K562 (cell line): ENCODE data around the gene PROKR1. TPM values are rescaled to one million over a fixed set of nuclear protein-coding genes. Genes with fewer than 3 reads are reported as not detected.

Source experiments
- ATAC-seq: fragments of 200-7000 bp; cut with Tn5 transposase; 3 replicates; pipeline ENCODE4 v1.9.1; 2020; ENCODE audit warnings: moderate library complexity
- BruUV-seq: library from RNA; stranded (reverse); fragments of 400-500 nt; replicated peaks from 2 replicates; lab custom pipeline; 2021; lab: Mats Ljungman, UMichigan
- CTCF ChIA-PET: fragments of 300-600 bp; formaldehyde crosslinking; extraction: SDS; loops from one replicate; lab custom pipeline; 2021; ENCODE audit warnings: low intra/inter-chr PET ratio; lab: Yijun Ruan, JAX
- POLR2A ChIA-PET: fragments of 300-600, 350-650 bp; sonication (Branson Sonifier 250); formaldehyde crosslinking; extraction: SDS; loops from one replicate; lab custom pipeline; 2021; ENCODE audit warnings: antibody characterized with exemption, inconsistent platforms; lab: Yijun Ruan, JAX
- DNase-seq, 4 experiments: peaks; one replicate each; pipeline versions ENCODE4 v3.0.0 to v3.0.0-alpha.2; 2011 to 2018; ENCODE audit warnings: low spot score in 3 of 4, mixed read lengths in 3 of 4; ENCODE audit errors: extremely low read depth in 1 of 4
- FAIRE-seq: peaks from 2 replicates; lab custom pipeline; 2011; peaks lifted over from hg19 to GRCh38; lab: Jason Lieb, UNC
- H2AFZ ChIP-seq: 2 replicates; pipeline ENCODE4 v1.6.0; 2011; ENCODE audit warnings: low read depth, low read length, control low read depth, inconsistent platforms
- H3K27ac ChIP-seq: fragments of 200-600 bp; 3 replicates; pipeline ENCODE4 v1.8.0; 2011; ENCODE audit warnings: low read depth, mild to moderate bottlenecking, control low read depth, inconsistent platforms, low read length, moderate library complexity, mixed read lengths; ENCODE audit errors: extremely low read depth
- H3K27me3 ChIP-seq, 2 experiments: fragments of 300-600 bp in 1 of 2; 2 replicates in 1 of 2; 3 replicates in 1 of 2; pipeline versions ENCODE4 v1.6.0 to v1.8.0; 2011; ENCODE audit warnings: inconsistent platforms in 2 of 2, low read length in 2 of 2, mild to moderate bottlenecking in 1 of 2, mixed read lengths in 1 of 2, moderate library complexity in 1 of 2; ENCODE audit not compliant: control insufficient read depth in 2 of 2, insufficient read depth in 2 of 2
- H3K36me3 ChIP-seq: fragments of 300-600 bp; 3 replicates; pipeline ENCODE4 v1.8.0; 2011; ENCODE audit warnings: mild to moderate bottlenecking, low read length, inconsistent platforms; ENCODE audit not compliant: control insufficient read depth, insufficient read depth
- H3K4me1 ChIP-seq, 2 experiments: fragments of 200-600 bp in 1 of 2; replicated peaks in 1 of 2; 2 replicates in 1 of 2; 3 replicates in 1 of 2; pipeline versions ENCODE4 v1.5.1 to v1.8.0; 2011; ENCODE audit warnings: inconsistent platforms in 2 of 2, low read length in 2 of 2, mild to moderate bottlenecking in 1 of 2, mixed read lengths in 1 of 2, moderate library complexity in 1 of 2; ENCODE audit not compliant: control insufficient read depth in 2 of 2, insufficient read depth in 2 of 2
- H3K4me2 ChIP-seq: 2 replicates; pipeline ENCODE4 v1.6.1; 2011; ENCODE audit warnings: low read length, control low read depth, inconsistent platforms, mixed read lengths; ENCODE audit not compliant: insufficient read depth
- H3K4me3 ChIP-seq: fragments of 200-600 bp; sonication (generic), shearing (Covaris generic); 2 replicates; pipeline ENCODE4 v1.5.1; 2016; ENCODE audit warnings: control low read depth, inconsistent platforms
- H3K79me2 ChIP-seq: fragments of 200-600 bp; 3 replicates; pipeline ENCODE4 v1.8.0; 2011; ENCODE audit warnings: low read length, inconsistent platforms; ENCODE audit not compliant: control insufficient read depth, insufficient read depth
- H3K9ac ChIP-seq, 2 experiments: 2 replicates each; pipeline versions ENCODE4 v1.6.0 to v1.6.1; 2011; ENCODE audit warnings: low read depth in 2 of 2, low read length in 2 of 2, control low read depth in 1 of 2, inconsistent platforms in 1 of 2, mild to moderate bottlenecking in 1 of 2, mixed read lengths in 1 of 2; ENCODE audit not compliant: insufficient read depth in 1 of 2
- H3K9me1 ChIP-seq: one replicate; pipeline ENCODE4 v1.6.0; 2011; ENCODE audit warnings: inconsistent platforms, mild to moderate bottlenecking, low read length, moderate library complexity; ENCODE audit not compliant: control insufficient read depth, insufficient read depth
- H3K9me3 ChIP-seq: replicated peaks from 2 replicates; pipeline ENCODE4 v1.5.1; 2011; ENCODE audit warnings: low read depth, low read length, inconsistent platforms; ENCODE audit not compliant: control insufficient read depth, insufficient read depth
- H4K20me1 ChIP-seq: replicated peaks from 2 replicates; pipeline ENCODE4 v1.6.1; 2011; ENCODE audit warnings: low read length, inconsistent platforms, mixed read lengths; ENCODE audit not compliant: control insufficient read depth, insufficient read depth
- IRF9 ChIP-seq: fragments of 450-650 bp; IDR thresholded peaks from 2 replicates; pipeline ENCODE4 v1.6.1; 2016; ENCODE audit warnings: missing biosample characterization, missing genetic modification characterization
- SRSF7 ChIP-seq: fragments of 200-400 bp; formaldehyde crosslinking; optimal IDR thresholded peaks from 2 replicates; pipeline ENCODE3; 2017; ENCODE audit warnings: mild to moderate bottlenecking, low read depth, low read length
- U2AF2 ChIP-seq: fragments of 200-400 bp; formaldehyde crosslinking; optimal IDR thresholded peaks from 2 replicates; pipeline ENCODE3; 2017; ENCODE audit warnings: low read depth, mild to moderate bottlenecking, low read length
- ZNF583 ChIP-seq: fragments of 250-450 bp; sonication (Bioruptor Pico); IDR thresholded peaks from 2 replicates; pipeline ENCODE4 v1.4.0; 2020
- ZNF592 ChIP-seq: fragments of 450-650 bp; IDR thresholded peaks from 2 replicates; pipeline ENCODE4 v1.6.1; 2017; ENCODE audit warnings: antibody characterized with exemption, mild to moderate bottlenecking
- WGBS: fragments of 100-300 bp; shearing (Covaris generic); methylation state at CpG from one replicate; pipeline ENCODE4 v1.1.6; 2016; ENCODE audit warnings: low coverage, mixed read lengths; ENCODE audit not compliant: insufficient coverage; ENCODE audit errors: missing lambda C conversion rate; 5-methylcytosine and 5-hydroxymethylcytosine counted together
- in situ Hi-C: fragments of 300-500 bp; cut with MboI; formaldehyde crosslinking; loops from 4 replicates; pipeline ENCODE4 v1.15.0; 2018; ENCODE audit warnings: inconsistent platforms, mixed read lengths
- intact Hi-C: fragments of 100-400 bp; cut with micrococcal nuclease; formaldehyde crosslinking; loops from 2 replicates; pipeline ENCODE4 v1.14.2; 2022
- polyA plus RNA-seq, 8 experiments: library from polyadenylated mRNA; depleted of rRNA in 4 of 8; stranded (reverse) in 5 of 8; unstranded in 3 of 8; fragments of >200 nt; fragmentation: Nextera tagmentation in 2 of 8; fragmentation: Illumina TruSeq in 1 of 8; extraction: Ambion mirVana in 2 of 8; extraction: Trizol in 1 of 8; gene quantifications; 2 replicates each; pipeline versions ENCODE4 v1.2.1 to v1.2.3, GENCODE V29; 2011 to 2014; ENCODE audit warnings: inconsistent platforms in 1 of 8, missing spikeins in 1 of 8
- total RNA-seq, 7 experiments: library from RNA; depleted of rRNA in 6 of 7; stranded (reverse); fragments of >200 nt in 6 of 7; fragmentation: Illumina TruSeq in 2 of 7; extraction: Trizol in 2 of 7; gene quantifications; 2 replicates each; pipeline versions ENCODE4 v1.2.1 to v1.2.3, GENCODE V29; 2011 to 2021; ENCODE audit warnings: low replicate concordance in 1 of 7
- TF ChIP-seq, protein P1 (sequence below): fragments of 450-650 bp; IDR thresholded peaks from 2 replicates; pipeline ENCODE4 v1.7.1; 2018; ENCODE audit warnings: mild to moderate bottlenecking, low read depth; ENCODE audit not compliant: partially characterized antibody
- TF ChIP-seq, protein P2 (sequence below): sonication (generic); formaldehyde crosslinking; IDR thresholded peaks from 2 replicates; pipeline ENCODE4 v1.8.0; 2022; ENCODE audit warnings: mild to moderate bottlenecking, missing genetic modification reagents

Gene PROKR1
- total and polyA plus RNA-seq, 9 of the 15 experiments (the other 6 are each of a cell fraction or from before 2014, with no cell fraction given) = 0.01 to 0.18 (median 0.09) TPM; not detected in 1

- Histone ChIP-seq H4K20me1 (no peaks in the 10 kb centered on the region), H2AFZ (peak overlapping the region; percentile 53), H3K27ac (no peak overlapping the region; the same call in 2 of the 3 replicates), H3K9me1 (no peaks in the 10 kb centered on the region), H3K4me2 (no peak overlapping the region), H3K4me3 (no peak overlapping the region), H3K4me1 (no peaks in the 10 kb centered on the region; a peak in 1 of 5 replicates), H3K36me3 (no peaks in the 10 kb centered on the region), H3K9ac (no peak overlapping the region), H3K79me2 (no peaks in the 10 kb centered on the region), H3K9me3 (no peaks in the 10 kb centered on the region; the same call in 1 of the 2 replicates), H3K27me3 (no peaks in the 10 kb centered on the region)
- POLR2A ChIA-PET = no interaction called here
- DNase-seq (peak in 1 of 4 experiments; percentile 26), FAIRE-seq (no peak), ATAC-seq (no peak)
- intact Hi-C loops = no loop called here
- no TSS peak for BruUV-seq
- in situ Hi-C loops = no loop called here
- CTCF ChIA-PET = no interaction called here
- 23% methylated on average over 5 of the region's 5 CpGs for WGBS
- TF ChIP-seq SRSF7 (no peak), ZNF583 (CRISPR knock-in tag) (peak; percentile 70; the same call in 1 of the 2 replicates), U2AF2 (no peak), ZNF592 (peak; percentile 91), IRF9 (tag) (peak; percentile 78)
- TF ChIP-seq, protein P1, sequence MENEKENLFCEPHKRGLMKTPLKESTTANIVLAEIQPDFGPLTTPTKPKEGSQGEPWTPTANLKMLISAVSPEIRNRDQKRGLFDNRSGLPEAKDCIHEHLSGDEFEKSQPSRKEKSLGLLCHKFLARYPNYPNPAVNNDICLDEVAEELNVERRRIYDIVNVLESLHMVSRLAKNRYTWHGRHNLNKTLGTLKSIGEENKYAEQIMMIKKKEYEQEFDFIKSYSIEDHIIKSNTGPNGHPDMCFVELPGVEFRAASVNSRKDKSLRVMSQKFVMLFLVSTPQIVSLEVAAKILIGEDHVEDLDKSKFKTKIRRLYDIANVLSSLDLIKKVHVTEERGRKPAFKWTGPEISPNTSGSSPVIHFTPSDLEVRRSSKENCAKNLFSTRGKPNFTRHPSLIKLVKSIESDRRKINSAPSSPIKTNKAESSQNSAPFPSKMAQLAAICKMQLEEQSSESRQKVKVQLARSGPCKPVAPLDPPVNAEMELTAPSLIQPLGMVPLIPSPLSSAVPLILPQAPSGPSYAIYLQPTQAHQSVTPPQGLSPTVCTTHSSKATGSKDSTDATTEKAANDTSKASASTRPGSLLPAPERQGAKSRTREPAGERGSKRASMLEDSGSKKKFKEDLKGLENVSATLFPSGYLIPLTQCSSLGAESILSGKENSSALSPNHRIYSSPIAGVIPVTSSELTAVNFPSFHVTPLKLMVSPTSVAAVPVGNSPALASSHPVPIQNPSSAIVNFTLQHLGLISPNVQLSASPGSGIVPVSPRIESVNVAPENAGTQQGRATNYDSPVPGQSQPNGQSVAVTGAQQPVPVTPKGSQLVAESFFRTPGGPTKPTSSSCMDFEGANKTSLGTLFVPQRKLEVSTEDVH = no peak
- TF ChIP-seq, protein P2, sequence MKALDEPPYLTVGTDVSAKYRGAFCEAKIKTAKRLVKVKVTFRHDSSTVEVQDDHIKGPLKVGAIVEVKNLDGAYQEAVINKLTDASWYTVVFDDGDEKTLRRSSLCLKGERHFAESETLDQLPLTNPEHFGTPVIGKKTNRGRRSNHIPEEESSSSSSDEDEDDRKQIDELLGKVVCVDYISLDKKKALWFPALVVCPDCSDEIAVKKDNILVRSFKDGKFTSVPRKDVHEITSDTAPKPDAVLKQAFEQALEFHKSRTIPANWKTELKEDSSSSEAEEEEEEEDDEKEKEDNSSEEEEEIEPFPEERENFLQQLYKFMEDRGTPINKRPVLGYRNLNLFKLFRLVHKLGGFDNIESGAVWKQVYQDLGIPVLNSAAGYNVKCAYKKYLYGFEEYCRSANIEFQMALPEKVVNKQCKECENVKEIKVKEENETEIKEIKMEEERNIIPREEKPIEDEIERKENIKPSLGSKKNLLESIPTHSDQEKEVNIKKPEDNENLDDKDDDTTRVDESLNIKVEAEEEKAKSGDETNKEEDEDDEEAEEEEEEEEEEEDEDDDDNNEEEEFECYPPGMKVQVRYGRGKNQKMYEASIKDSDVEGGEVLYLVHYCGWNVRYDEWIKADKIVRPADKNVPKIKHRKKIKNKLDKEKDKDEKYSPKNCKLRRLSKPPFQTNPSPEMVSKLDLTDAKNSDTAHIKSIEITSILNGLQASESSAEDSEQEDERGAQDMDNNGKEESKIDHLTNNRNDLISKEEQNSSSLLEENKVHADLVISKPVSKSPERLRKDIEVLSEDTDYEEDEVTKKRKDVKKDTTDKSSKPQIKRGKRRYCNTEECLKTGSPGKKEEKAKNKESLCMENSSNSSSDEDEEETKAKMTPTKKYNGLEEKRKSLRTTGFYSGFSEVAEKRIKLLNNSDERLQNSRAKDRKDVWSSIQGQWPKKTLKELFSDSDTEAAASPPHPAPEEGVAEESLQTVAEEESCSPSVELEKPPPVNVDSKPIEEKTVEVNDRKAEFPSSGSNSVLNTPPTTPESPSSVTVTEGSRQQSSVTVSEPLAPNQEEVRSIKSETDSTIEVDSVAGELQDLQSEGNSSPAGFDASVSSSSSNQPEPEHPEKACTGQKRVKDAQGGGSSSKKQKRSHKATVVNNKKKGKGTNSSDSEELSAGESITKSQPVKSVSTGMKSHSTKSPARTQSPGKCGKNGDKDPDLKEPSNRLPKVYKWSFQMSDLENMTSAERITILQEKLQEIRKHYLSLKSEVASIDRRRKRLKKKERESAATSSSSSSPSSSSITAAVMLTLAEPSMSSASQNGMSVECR (CRISPR knock-in tag) = no peak
Measured at GRCh38 chr2:68612765-68613519, 30.4 kb upstream of the PROKR1 start.
